Measurements from ENCODE around the gene TFAP2D.

TFAP2D gene

DNA sequence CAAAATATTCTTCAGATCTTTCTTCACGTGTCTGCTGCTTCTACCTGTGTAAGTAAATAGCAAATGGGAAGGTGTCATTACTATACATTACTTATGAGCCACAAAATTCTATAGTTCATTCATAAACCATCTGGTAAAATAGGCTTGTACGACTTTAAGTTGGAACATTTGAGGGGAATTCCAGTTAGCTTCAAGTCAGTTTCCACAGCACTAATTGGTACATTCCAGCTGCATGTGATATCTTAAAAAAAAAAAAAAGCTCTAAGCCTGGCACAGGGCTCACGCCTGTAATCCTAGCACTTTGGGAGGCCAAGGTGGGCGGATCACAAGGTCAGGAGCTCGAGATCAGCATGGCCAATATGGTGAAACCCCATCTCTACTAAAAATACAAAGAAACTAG, 82.2 kb downstream of the TFAP2D start:
- TF ChIP-seq ZNF70 (CRISPR knock-in tag; IDR thresholded peaks at IDR 0.05) (no peak), ESRRG (CRISPR knock-in tag; IDR thresholded peaks at IDR 0.05) (no peak), ISL1 (CRISPR knock-in tag; IDR thresholded peaks at IDR 0.05) (no peak), TOX (CRISPR knock-in tag; IDR thresholded peaks at IDR 0.05; ENCODE audit: borderline replicate concordance) (no peak), PPARA (CRISPR knock-in tag; IDR thresholded peaks at IDR 0.05; ENCODE audit: borderline replicate concordance) (no peak), TCF4 (CRISPR knock-in tag; IDR thresholded peaks at IDR 0.05; ENCODE audit: borderline replicate concordance) (no peak), CSDC2 (CRISPR knock-in tag; IDR thresholded peaks at IDR 0.05) (no peak), ZNF565 (CRISPR knock-in tag; conservative IDR thresholded peaks at IDR 0.05; ENCODE audit: low read depth) (no peak), OSR1 (CRISPR knock-in tag; IDR thresholded peaks at IDR 0.05) (no peak), ZC3H10 (CRISPR knock-in tag; IDR thresholded peaks at IDR 0.05) (no peak), SNAI2 (CRISPR knock-in tag; IDR thresholded peaks at IDR 0.05) (no peak), ZNF8 (CRISPR knock-in tag; IDR thresholded peaks at IDR 0.05) (no peak)
- TF ChIP-seq, protein P1, sequence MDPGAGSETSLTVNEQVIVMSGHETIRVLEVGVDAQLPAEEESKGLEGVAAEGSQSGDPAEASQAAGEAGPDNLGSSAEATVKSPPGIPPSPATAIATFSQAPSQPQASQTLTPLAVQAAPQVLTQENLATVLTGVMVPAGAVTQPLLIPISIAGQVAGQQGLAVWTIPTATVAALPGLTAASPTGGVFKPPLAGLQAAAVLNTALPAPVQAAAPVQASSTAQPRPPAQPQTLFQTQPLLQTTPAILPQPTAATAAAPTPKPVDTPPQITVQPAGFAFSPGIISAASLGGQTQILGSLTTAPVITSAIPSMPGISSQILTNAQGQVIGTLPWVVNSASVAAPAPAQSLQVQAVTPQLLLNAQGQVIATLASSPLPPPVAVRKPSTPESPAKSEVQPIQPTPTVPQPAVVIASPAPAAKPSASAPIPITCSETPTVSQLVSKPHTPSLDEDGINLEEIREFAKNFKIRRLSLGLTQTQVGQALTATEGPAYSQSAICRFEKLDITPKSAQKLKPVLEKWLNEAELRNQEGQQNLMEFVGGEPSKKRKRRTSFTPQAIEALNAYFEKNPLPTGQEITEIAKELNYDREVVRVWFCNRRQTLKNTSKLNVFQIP (CRISPR knock-in tag; IDR thresholded peaks at IDR 0.05; ENCODE audit: borderline replicate concordance, low read depth): no peak
- TF ChIP-seq, protein P2, sequence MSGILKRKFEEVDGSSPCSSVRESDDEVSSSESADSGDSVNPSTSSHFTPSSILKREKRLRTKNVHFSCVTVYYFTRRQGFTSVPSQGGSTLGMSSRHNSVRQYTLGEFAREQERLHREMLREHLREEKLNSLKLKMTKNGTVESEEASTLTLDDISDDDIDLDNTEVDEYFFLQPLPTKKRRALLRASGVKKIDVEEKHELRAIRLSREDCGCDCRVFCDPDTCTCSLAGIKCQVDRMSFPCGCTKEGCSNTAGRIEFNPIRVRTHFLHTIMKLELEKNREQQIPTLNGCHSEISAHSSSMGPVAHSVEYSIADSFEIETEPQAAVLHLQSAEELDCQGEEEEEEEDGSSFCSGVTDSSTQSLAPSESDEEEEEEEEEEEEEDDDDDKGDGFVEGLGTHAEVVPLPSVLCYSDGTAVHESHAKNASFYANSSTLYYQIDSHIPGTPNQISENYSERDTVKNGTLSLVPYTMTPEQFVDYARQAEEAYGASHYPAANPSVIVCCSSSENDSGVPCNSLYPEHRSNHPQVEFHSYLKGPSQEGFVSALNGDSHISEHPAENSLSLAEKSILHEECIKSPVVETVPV (CRISPR knock-in tag; IDR thresholded peaks at IDR 0.05): no peak
- TF ChIP-seq, protein P3, sequence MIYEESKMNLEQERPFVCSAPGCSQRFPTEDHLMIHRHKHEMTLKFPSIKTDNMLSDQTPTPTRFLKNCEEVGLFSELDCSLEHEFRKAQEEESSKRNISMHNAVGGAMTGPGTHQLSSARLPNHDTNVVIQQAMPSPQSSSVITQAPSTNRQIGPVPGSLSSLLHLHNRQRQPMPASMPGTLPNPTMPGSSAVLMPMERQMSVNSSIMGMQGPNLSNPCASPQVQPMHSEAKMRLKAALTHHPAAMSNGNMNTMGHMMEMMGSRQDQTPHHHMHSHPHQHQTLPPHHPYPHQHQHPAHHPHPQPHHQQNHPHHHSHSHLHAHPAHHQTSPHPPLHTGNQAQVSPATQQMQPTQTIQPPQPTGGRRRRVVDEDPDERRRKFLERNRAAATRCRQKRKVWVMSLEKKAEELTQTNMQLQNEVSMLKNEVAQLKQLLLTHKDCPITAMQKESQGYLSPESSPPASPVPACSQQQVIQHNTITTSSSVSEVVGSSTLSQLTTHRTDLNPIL (CRISPR knock-in tag; IDR thresholded peaks at IDR 0.05; ENCODE audit: low read depth): no peak
- TF ChIP-seq, protein P4, sequence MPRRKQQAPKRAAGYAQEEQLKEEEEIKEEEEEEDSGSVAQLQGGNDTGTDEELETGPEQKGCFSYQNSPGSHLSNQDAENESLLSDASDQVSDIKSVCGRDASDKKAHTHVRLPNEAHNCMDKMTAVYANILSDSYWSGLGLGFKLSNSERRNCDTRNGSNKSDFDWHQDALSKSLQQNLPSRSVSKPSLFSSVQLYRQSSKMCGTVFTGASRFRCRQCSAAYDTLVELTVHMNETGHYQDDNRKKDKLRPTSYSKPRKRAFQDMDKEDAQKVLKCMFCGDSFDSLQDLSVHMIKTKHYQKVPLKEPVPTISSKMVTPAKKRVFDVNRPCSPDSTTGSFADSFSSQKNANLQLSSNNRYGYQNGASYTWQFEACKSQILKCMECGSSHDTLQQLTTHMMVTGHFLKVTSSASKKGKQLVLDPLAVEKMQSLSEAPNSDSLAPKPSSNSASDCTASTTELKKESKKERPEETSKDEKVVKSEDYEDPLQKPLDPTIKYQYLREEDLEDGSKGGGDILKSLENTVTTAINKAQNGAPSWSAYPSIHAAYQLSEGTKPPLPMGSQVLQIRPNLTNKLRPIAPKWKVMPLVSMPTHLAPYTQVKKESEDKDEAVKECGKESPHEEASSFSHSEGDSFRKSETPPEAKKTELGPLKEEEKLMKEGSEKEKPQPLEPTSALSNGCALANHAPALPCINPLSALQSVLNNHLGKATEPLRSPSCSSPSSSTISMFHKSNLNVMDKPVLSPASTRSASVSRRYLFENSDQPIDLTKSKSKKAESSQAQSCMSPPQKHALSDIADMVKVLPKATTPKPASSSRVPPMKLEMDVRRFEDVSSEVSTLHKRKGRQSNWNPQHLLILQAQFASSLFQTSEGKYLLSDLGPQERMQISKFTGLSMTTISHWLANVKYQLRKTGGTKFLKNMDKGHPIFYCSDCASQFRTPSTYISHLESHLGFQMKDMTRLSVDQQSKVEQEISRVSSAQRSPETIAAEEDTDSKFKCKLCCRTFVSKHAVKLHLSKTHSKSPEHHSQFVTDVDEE (CRISPR knock-in tag; IDR thresholded peaks at IDR 0.05): no peak
- ATAC-seq: no peak

DNA sequence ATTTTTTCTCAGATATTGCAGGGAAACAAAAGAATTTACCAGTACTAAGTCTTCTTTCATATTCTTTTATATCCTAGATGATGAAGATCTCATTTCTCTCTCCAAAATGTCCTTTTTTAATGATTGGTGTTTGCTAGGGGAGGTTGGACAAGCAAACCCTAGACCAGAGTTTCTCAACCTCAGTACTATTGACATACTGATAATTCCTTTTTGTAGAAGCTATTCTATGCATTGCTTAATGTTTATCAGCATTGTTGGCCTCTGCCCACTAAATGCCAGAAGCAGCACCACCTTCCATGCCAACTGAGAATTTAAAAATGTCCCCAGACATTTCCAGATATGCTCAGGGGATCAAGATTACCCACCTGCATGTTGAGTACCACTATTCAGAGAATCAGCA, 91.0 kb downstream of the TFAP2D start:
- ATAC-seq: no peak
- TF ChIP-seq ZFP30 (CRISPR knock-in tag; IDR thresholded peaks at IDR 0.05): no peak
- no peak for TF ChIP-seq ZNF8 (CRISPR knock-in tag; IDR thresholded peaks at IDR 0.05)
- no peak for TF ChIP-seq BACH2 (CRISPR knock-in tag; IDR thresholded peaks at IDR 0.05; ENCODE audit: borderline replicate concordance)
- TF ChIP-seq RARB (CRISPR knock-in tag; IDR thresholded peaks at IDR 0.05): no peak

DNA sequence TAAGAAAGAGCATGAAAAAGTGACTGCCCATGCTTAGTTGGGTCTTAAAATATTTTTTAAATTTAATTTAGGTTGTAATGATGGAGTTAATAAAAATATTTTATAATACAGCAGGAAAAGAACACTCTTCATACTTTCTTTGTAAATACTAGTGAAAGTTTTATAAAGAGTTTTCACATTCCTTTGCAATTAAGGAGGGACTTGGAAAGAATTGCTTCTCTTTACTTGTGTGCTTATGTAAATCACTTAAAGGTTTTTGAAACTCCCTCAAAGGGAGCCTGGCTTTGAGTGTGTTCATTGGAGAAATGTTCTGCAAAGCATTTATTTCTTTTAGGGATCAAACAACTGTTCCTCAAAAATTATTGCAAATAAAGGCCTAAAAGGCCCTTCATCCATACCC, 93.7 kb downstream of the TFAP2D start:
- ATAC-seq: no peak
- TF ChIP-seq BACH2 (CRISPR knock-in tag; IDR thresholded peaks at IDR 0.05; ENCODE audit: borderline replicate concordance) (no peak), GLIS3 (CRISPR knock-in tag; IDR thresholded peaks at IDR 0.05) (no peak), ZFP3 (CRISPR knock-in tag; IDR thresholded peaks at IDR 0.05) (no peak), RARB (CRISPR knock-in tag; IDR thresholded peaks at IDR 0.05) (no peak), CSDC2 (CRISPR knock-in tag; IDR thresholded peaks at IDR 0.05) (no peak)

DNA sequence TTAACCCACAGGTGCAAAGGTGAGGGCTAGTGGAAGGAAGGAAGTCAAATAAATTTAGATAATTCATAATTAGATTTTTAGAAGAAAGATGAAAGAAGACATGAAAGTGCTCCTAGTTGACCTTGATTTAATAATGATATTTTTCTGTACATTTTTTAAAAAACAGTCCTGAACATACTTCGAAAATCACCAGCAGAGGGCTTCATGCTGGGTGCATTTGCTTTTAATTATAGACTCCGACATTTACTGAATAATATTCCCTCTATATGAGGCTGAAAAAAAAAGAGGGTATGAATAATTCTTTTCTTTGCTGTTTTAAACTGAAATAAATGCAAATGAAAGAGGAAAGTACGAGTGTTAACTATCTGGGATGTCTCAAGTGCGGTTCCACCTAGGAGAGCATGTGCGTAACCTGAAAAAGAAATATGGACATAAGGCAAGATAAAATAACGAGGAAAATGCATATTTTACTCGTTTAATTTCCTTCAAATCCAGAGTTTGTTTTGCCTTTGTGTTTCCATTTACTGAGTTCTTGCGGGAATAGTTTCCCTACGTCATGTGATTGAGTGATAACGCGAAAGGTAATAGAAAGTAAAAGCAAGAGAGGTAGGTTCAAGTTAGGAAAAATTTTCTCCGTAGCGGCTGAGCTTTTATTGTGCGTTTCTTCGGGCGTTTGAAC, 102.2 kb downstream of the TFAP2D start:
- ATAC-seq: peak; percentile 76
- TF ChIP-seq TOX (CRISPR knock-in tag; IDR thresholded peaks at IDR 0.05; ENCODE audit: borderline replicate concordance) (no peak), CSDC2 (CRISPR knock-in tag; IDR thresholded peaks at IDR 0.05) (no peak), ARNTL (CRISPR knock-in tag; IDR thresholded peaks at IDR 0.05; ENCODE audit: borderline replicate concordance, low read depth) (no peak), ZFP3 (CRISPR knock-in tag; IDR thresholded peaks at IDR 0.05) (no peak), ZNF8 (CRISPR knock-in tag; IDR thresholded peaks at IDR 0.05) (no peak), PPARA (CRISPR knock-in tag; IDR thresholded peaks at IDR 0.05; ENCODE audit: borderline replicate concordance) (no peak), ESRRG (CRISPR knock-in tag; IDR thresholded peaks at IDR 0.05) (no peak), ZC3H10 (CRISPR knock-in tag; IDR thresholded peaks at IDR 0.05) (no peak), ZNF565 (CRISPR knock-in tag; conservative IDR thresholded peaks at IDR 0.05; ENCODE audit: low read depth) (no peak), ISL1 (CRISPR knock-in tag; IDR thresholded peaks at IDR 0.05) (no peak), OSR1 (CRISPR knock-in tag; IDR thresholded peaks at IDR 0.05) (no peak)
- TF ChIP-seq, protein P3 (CRISPR knock-in tag; IDR thresholded peaks at IDR 0.05; ENCODE audit: low read depth): no peak
- TF ChIP-seq, protein P2 (CRISPR knock-in tag; IDR thresholded peaks at IDR 0.05): no peak

Measured in SK-N-SH treated with all-trans-retinoic acid at 6 μM for 48 hours (cell line).